GM21423 (cell line): ENCODE results near the gene CDC42SE2.
"Not testable (repeated sequence)": the region's sequence is repeated elsewhere in the genome, so short reads cannot be mapped to it uniquely, and the experiment has no call there.

ENCODE experiments used
- ATAC-seq: cut with Tn5 transposase; IDR thresholded peaks from one replicate; pipeline ENCODE4 v1.9.1; 2021; ENCODE audit warnings: mild to moderate bottlenecking, moderate library complexity; ENCODE audit not compliant: unreplicated experiment

The CDC42SE2 gene

DNA sequence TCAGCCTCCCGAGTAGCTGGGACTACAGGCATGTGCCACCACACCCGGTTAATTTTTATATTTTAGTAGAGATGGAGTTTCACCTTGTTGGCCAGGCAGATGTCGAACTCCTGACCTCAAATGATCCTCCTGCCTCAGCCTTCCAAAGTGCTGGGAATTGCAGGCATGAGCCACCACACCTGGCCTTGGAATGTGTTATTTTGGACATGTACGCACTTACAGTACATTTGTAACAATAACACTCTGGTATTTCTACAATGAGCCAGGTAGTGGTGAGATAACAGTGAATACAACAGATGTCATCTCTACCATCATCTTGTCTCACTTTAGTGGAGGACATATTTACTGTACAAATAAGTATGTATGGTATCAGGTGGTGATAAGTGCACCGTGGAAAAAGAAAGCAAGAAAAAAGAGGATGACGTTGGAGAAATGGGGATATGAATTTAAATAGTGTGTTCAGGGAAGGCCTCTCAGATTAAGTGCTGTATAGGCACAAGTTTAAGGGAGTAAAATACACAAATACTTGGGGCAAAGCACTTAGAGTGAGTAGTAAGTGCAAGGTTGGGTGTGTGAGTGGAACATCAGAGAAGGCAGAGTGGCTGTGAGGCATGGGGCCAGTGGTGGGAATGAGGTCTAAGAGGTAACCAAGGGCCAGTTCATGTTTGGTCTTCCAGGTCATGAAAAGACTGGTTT, 100.1 kb downstream of the CDC42SE2 start:
- no peak for ATAC-seq

DNA sequence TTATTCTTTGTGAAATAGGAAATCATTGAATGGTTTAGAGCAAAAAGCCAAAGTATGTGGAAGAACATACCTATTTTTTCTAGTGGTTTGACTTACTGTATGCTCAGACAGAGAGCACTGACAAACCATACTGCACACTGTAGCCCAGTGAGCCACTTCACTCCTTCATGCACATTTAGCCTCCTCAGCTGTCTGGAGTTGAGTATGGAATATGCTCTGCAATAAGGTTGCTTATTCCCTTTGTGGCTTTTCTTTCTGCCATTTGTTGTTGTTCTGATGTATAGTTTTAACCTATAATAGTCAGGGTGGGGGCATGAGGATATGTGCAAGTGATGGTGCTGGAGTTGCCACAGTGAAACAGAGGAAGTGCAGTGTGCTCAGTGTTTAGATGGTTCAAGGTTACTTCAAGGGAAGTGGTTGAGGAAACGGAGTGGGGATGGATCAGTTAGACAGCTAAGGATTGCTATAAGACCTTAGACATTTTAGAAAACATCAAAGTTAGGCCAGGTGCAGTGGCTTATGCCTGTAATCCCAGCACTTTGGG, 100.7 kb downstream of the CDC42SE2 start:
- no peak for ATAC-seq

- no peak for ATAC-seq
These were observed 102.6 kb downstream of the CDC42SE2 start for GRCh38 chr5:131366428-131366827.

- no peak for ATAC-seq
These were observed 103.5 kb downstream of the CDC42SE2 start for GRCh38 chr5:131367219-131367860.

DNA sequence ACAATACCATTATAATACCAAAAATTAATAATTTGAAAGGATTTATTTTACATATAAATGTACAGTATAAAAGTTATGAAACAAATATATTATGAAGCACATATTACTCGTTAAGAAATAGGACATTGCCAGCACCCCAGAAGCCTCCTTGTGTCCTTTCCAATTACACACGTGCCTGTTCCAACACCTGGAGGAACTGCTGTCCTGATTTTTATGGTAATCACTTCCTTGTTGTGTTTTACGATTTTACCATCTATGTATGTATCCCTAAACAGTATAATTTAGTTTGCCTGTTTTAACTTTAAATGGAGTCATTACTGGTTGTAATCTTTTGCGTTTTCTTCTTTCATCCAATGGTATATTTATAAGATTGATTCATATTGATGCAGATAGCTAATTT, 105.0 kb downstream of the CDC42SE2 start:
- no peak for ATAC-seq

DNA sequence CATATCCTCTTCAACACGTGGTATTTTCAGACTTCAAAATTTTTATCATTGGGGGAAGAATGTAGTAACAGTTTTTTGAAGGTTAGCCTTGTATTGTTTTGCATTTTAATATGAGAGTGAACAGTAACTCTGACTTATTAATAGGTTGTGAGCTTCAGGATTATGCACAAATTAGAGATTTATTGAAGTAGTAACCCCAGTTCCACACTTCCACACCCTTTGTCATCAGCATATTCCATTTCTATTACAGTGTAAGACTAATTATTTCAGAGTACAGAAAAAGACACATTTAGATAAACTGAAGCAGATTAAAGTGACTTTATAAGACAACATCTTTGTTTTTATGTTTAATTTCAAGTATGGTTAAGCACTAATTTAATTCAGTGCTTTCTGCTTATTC, 105.7 kb downstream of the CDC42SE2 start:
- ATAC-seq = no peak

GRCh38 chr5:131371835-131372234, 108.0 kb downstream of the CDC42SE2 start:
- no peak for ATAC-seq

DNA sequence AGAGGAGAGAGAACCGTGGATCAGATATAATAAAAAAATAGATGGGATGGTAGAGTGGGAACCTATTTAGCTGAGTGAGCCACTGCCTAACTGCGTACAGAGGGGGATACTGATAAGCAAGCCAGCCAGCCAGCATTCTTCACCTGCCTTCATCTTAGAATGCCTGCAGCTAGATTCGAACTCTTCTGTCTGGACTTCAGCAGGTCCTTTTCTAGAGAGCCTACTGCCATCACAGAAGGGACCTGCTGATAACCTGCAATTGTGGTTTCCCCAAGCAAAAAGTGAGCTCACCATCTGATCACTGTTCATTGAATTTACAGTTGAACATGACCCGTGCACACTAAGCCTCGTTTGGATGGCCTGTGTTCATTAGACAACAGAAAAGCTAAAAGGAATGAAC, 109.4 kb downstream of the CDC42SE2 start:
- no peak for ATAC-seq

DNA sequence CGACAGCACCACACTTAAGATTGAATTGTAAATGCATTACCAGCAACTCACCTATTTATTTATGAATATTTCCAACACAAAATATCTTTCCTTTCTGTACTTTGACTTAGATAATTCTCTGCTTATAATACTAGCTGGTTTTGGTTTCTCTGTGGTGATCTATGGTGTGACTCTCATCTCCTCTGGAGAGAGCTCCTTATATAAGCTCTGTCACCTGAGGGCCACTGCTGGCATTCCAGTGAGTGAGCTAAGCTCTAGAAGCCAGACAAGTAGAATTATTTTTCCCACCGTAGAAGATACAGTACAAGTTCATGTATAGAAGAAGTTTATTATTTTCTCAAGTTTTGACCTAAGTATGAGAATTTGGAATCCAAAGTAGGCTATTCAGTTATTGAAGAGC, 111.5 kb downstream of the CDC42SE2 start:
- ATAC-seq = no peak

GRCh38 chr5:131377346-131377745, 113.5 kb downstream of the CDC42SE2 start:
- no peak for ATAC-seq

- ATAC-seq = no peak
These were observed 114.0 kb downstream of the CDC42SE2 start for GRCh38 chr5:131377785-131378325.

- ATAC-seq = peak; percentile 18
These were observed 115.1 kb downstream of the CDC42SE2 start for GRCh38 chr5:131378721-131379541.

DNA sequence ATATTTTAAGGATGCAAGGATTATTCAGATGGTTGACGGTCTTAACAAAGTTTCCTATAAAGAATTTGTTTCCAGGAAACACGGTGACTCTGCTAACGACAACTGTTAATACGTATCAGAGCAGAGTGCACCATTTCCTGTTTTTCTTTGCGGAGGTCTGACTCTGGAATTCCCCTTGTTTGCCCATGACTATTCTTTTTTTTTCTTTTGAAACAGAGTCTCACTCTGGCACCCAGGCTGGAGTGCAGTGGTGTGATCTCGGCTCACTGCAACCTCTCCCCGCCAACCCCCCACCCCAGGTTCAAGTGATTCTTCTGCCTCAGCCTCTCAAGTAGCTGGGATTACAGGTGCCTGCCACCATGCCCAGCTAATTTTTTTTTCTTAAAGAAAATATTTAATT, 115.9 kb downstream of the CDC42SE2 start:
- ATAC-seq = peak; percentile 31

- not testable (repeated sequence) for ATAC-seq
These were observed 116.4 kb downstream of the CDC42SE2 start for GRCh38 chr5:131380238-131380637.

GRCh38 chr5:131381021-131381420, 117.2 kb downstream of the CDC42SE2 start:
- no peak for ATAC-seq

DNA sequence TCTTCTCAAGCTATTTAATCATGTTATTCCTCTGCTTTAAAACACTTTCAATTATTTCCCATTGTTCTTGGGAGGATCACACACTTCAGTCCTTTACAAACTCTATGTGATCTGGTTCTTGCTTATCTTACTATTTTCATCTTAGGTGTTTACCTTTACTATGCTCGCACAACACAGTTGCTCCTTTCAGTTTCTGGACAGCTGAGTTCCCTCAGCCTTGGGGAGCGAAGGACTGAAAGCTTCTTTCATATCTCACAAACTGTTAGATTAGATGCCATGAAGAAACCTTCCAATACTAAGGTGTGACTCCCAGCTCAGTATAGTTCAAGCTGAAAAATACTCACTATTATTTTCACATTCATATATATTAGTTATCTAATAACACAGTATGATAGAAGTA, 117.9 kb downstream of the CDC42SE2 start:
- ATAC-seq = peak; percentile 49

- peak; percentile 67 for ATAC-seq
These were observed 118.8 kb downstream of the CDC42SE2 start for GRCh38 chr5:131382407-131383395.

DNA sequence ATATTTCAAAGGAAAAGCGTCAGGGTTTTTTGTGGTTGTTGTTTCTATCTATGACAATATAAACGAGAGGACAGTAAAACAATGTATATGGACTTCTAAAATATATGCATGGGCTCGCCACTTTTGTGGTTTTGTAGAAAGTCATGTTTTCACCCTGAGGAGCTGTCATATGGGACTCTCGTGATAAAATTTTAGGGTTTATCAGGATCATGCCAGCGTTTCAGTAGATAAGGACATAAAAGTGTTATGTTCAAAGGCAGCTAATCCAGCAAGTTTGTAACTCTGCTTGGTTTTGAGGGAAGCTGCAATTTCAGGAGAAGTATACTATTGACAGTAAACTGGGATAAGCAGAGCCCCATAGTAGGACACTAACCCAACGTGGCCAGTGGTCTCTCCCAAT, 120.3 kb downstream of the CDC42SE2 start:
- ATAC-seq = no peak

- ATAC-seq = no peak
These were observed 120.9 kb downstream of the CDC42SE2 start for GRCh38 chr5:131384616-131385214.

GRCh38 chr5:131386124-131386523, 122.3 kb downstream of the CDC42SE2 start:
- ATAC-seq = no peak
